HG03159 (cell line): ENCODE measurements around the gene SKIL.

Source experiments
- ATAC-seq: cut with Tn5 transposase; IDR thresholded peaks from one replicate; pipeline ENCODE4 v1.9.1; 2021; ENCODE audit warnings: mild to moderate bottlenecking, moderate library complexity; ENCODE audit not compliant: unreplicated experiment

SKIL gene

GRCh38 chr3:170436697-170437096 is 79.2 kb downstream of the SKIL start:
- ATAC-seq, result no peak

- ATAC-seq, result no peak
These were observed 79.7 kb downstream of the SKIL start for GRCh38 chr3:170437176-170437575.

DNA sequence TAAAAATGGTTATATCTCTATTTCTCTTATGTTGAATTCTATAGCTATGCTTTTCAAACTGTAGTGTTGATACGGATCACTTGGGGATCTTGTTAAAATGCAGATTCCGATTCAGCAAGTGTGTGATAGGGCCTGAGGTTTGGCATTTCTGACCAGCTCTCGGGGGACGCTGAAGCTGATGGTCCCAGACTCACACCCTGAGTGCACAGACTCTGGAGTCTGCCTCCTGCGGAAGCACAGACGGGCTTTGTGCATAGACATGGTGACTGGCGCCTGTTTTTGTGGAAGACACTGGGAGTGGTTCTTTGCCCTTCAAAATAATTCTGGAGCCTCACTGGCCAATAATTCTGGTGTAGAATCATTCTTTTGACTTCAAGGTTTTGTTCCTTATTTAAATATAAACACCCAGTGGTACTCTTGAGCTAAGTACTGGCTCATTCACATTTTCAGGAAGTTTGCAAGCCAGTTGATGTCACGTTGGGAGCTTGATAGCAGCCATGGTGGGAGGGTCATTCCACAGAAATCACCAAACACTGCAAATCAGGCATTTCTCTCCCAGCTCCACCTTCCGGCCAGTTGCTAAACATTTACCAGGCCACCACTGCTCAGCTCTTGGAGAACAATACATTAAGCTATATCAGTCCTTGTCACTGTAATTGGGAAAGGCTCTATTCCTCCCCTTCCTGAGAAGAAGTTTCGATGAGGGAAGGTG is 80.3 kb downstream of the SKIL start:
- ATAC-seq, result no peak

- ATAC-seq, result no peak
These were observed 81.3 kb downstream of the SKIL start for GRCh38 chr3:170438836-170439235.

GRCh38 chr3:170440344-170440743 is 82.8 kb downstream of the SKIL start:
- no peak for ATAC-seq

DNA sequence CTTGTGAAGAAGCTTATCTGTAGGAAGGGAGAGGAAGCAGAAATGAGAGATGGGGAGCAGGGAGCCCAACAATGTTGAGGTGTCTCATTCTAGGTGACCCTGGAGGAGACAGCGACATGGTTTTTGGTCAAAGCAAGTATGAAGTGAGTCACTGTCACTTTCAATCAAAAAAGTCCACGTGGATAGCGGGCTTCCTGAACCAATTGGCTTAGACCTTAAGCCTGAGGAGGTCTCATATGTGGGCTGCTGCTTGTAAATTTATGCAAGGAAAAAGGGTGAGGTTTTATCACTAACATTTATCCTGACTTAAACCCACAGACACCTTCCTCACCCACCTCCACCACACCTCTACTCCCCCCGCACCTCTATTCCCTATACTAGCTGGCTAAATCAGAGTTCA is 83.9 kb downstream of the SKIL start:
- no peak for ATAC-seq

- no peak for ATAC-seq
These were observed 85.4 kb downstream of the SKIL start for GRCh38 chr3:170442947-170443346.

GRCh38 chr3:170443457-170443856 is 85.9 kb downstream of the SKIL start:
- no peak for ATAC-seq
